Stomach (tissue), 4 donors: ENCODE data around the gene POGLUT2.

ENCODE experiments used
- EP300 ChIP-seq: sonication (generic); formaldehyde crosslinking; IDR thresholded peaks from one replicate; pipeline ENCODE4 v1.6.1; 2017; ENCODE audit warnings: antibody characterized with exemption
- POLR2A ChIP-seq, 4 donors: fragments of 450-650 bp; IDR thresholded peaks; one replicate each; pipeline ENCODE4 v1.6.1; 2016; ENCODE audit warnings: antibody characterized with exemption in 4 of 4, control low read depth in 2 of 4, mild to moderate bottlenecking in 1 of 4, moderate library complexity in 1 of 4
- POLR2AphosphoS5 ChIP-seq, 3 donors: sonication (generic); formaldehyde crosslinking; IDR thresholded peaks; one replicate each; pipeline ENCODE4 v1.6.1; 2016; ENCODE audit warnings: antibody characterized with exemption in 3 of 3
- TF ChIP-seq, protein P1 (sequence below), 7 experiments: fragments of 450-650 bp in 4 of 7; fragments of 200-600 bp in 3 of 7; sonication (generic) in 3 of 7; IDR thresholded peaks; one replicate each; pipeline ENCODE4 v1.5.1; 2016 to 2019; ENCODE audit warnings: antibody characterized with exemption in 7 of 7, control low read depth in 2 of 7, mild to moderate bottlenecking in 1 of 7

DNA sequence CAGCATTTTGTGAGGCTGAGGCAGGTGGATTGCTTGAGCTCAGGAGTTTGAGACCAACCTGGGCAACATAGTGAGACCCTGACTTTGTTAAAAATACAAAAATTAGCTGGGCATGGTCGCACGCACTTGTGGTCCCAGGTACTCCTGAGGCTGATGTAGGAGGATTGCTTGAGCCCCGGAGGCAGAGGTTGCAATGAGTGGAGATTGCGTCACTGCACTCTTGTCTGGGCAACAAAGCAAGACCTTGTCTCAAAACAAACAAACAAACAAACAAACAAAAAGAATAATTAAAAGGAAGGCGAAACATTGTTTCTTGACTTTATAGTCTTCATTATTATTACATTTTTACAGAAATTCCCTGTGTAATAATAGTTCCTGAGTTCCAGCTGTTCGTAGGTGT lies 16.0 kb upstream of the POGLUT2 start:
- TF ChIP-seq, protein P1, sequence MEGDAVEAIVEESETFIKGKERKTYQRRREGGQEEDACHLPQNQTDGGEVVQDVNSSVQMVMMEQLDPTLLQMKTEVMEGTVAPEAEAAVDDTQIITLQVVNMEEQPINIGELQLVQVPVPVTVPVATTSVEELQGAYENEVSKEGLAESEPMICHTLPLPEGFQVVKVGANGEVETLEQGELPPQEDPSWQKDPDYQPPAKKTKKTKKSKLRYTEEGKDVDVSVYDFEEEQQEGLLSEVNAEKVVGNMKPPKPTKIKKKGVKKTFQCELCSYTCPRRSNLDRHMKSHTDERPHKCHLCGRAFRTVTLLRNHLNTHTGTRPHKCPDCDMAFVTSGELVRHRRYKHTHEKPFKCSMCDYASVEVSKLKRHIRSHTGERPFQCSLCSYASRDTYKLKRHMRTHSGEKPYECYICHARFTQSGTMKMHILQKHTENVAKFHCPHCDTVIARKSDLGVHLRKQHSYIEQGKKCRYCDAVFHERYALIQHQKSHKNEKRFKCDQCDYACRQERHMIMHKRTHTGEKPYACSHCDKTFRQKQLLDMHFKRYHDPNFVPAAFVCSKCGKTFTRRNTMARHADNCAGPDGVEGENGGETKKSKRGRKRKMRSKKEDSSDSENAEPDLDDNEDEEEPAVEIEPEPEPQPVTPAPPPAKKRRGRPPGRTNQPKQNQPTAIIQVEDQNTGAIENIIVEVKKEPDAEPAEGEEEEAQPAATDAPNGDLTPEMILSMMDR (IDR thresholded peaks at IDR 0.05), result no peak
- no peak for TF ChIP-seq POLR2A (IDR thresholded peaks at IDR 0.05)
- TF ChIP-seq EP300, result no peak
- no peak for TF ChIP-seq POLR2AphosphoS5 (IDR thresholded peaks at IDR 0.05)
